Fibroblast of pulmonary artery (primary cell): Measurements from ENCODE around the gene PPM1F.

Source experiments
- DNase-seq: peaks from one replicate; pipeline ENCODE4 v3.0.0-alpha.2; 2010; ENCODE audit warnings: low read depth
- H3K4me3 ChIP-seq: replicated peaks from 2 replicates; pipeline ENCODE4 v1.5.1; 2011; ENCODE audit warnings: low read depth, mild to moderate bottlenecking, control low read depth, low read length, moderate library complexity
- TF ChIP-seq, protein P1 (sequence below): IDR thresholded peaks from 2 replicates; pipeline ENCODE4 v1.5.1; 2011; ENCODE audit warnings: mild to moderate bottlenecking, control low read depth, low read length, inconsistent platforms; ENCODE audit errors: missing control alignments

Gene PPM1F

DNA sequence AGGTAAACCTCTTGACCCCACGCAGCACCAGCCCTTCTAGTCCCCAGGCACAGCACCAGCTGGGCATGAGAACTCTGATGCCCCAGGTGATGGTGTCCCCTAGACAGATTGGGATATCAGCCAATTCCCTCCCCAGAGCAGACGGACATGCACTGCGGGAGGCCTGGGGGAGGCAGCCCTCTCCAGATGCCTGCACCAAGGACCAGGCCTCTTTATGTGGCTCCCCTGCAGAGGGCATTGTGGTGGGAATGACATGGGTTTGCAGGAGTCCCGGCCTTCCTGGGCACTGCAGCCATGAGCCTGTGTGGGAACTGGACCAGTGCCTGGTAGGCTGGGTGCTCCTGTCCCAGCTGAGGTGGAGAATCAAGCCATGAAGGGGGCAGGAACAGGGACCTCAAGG, 25.9 kb downstream of the PPM1F start:
- TF ChIP-seq, protein P1, sequence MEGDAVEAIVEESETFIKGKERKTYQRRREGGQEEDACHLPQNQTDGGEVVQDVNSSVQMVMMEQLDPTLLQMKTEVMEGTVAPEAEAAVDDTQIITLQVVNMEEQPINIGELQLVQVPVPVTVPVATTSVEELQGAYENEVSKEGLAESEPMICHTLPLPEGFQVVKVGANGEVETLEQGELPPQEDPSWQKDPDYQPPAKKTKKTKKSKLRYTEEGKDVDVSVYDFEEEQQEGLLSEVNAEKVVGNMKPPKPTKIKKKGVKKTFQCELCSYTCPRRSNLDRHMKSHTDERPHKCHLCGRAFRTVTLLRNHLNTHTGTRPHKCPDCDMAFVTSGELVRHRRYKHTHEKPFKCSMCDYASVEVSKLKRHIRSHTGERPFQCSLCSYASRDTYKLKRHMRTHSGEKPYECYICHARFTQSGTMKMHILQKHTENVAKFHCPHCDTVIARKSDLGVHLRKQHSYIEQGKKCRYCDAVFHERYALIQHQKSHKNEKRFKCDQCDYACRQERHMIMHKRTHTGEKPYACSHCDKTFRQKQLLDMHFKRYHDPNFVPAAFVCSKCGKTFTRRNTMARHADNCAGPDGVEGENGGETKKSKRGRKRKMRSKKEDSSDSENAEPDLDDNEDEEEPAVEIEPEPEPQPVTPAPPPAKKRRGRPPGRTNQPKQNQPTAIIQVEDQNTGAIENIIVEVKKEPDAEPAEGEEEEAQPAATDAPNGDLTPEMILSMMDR, result no peak
- H3K4me3 ChIP-seq, result no peak overlapping the region
- DNase-seq, result no peak

DNA sequence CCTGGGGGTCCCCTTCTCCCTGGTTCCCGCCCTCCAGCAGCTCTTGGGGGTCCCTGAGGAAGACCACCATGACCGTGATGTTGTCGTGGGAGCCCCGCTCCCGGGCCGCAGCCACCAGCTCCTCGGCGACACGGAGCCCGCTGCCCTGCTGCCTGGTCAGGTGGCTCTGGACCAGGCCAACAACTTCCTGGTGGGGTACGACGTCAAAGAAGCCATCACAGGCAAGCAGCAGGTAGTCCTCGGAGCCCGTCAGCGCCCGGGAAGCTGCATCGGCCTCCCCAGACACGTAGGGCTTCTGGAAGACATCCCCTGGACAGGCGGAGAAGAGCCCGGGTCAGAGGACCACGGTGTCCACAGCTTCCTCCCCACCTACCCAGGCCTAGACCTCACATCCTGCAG, 29.5 kb downstream of the PPM1F start:
- TF ChIP-seq, protein P1, result no peak
- H3K4me3 ChIP-seq, result no peak overlapping the region
- no peak for DNase-seq

DNA sequence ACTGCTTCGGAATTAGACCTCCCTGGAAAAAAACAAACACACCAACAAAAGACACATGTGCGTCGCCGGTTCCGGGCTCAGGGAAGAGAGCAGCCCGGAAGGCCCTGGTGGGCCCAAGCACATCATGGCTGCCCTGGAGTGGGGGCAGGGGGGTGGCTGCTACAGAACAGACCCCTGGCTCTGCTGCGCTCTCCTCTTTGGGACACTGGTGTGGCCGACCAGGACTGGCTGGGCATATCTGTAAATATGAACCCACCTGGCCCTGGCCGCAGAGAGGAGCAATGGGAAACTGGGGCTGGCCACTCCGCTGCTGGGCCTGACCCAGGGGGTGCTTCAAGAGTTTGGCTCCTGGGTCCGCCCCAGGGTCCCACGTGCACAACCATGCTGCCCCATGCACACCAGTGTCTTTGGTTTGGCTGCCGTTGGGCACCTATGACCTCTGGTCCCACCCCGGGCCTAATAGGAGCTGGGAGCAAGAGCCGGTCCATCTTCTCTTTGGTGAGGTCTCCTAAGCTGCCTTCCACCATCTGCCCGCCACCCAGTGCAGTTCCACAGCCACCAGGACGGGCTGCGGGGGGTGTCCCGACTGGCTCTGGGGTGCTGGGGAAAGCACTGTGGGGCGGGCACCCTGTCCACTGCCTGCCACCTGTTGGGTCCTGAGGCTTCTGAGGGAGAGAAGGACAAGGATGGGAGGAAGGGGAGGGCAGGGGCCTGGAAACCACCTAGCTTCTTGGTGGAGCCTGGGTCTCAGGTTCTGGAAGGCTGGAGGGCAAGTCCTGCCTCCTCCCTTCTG, 30.1 kb downstream of the PPM1F start:
- TF ChIP-seq, protein P1, result no peak
- H3K4me3 ChIP-seq, result no peak overlapping the region
- no peak for DNase-seq

DNA sequence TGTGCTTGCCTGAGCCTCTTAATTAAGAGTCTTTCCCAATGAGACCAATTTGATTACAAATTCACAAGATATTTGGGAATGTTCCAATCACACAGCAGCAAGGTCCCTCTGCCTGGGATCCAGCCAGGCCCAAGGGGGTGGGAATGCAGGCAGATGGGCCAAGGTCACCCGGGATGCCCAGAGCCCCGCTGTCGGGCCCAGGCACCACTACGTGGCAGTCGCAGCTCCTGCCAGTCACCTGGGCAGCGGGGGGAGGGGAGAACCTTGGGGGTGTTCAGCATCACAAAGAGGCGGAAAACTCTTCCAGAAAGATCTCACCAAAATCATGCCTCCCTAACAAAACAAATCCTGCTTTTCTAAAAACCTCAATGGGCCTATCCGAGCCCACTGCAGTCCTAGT, 30.9 kb downstream of the PPM1F start:
- no peak for DNase-seq
- H3K4me3 ChIP-seq, result no peak overlapping the region
- TF ChIP-seq, protein P1, result no peak

DNA sequence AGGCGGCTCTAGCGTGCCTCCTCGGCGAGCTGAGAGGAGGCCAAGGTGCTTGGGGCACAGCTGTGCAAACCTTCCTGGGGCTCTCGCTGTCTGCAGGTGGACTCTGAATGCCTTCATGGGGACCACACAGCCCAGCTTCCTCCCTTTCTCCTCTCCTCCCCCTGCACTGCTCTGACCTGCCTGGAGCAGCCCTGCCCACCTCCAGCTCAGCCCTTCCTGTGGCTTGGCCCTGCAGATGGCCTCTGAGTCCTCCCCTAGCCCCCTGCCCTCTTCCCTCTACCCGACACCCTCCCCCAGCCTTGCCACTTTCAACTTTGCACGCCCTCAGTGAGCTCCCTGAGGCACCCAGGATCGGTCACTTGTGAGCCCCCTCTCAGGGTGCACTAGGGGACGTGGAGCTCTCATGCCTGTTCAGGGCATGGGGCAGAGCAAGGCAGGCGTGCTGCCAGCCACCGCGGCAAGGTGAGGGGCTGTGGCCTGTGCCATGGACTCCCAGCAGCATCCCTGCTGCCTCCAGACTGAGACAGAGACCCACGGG, 31.4 kb downstream of the PPM1F start:
- DNase-seq, result no peak
- TF ChIP-seq, protein P1, result no peak
- no peak overlapping the region for H3K4me3 ChIP-seq

DNA sequence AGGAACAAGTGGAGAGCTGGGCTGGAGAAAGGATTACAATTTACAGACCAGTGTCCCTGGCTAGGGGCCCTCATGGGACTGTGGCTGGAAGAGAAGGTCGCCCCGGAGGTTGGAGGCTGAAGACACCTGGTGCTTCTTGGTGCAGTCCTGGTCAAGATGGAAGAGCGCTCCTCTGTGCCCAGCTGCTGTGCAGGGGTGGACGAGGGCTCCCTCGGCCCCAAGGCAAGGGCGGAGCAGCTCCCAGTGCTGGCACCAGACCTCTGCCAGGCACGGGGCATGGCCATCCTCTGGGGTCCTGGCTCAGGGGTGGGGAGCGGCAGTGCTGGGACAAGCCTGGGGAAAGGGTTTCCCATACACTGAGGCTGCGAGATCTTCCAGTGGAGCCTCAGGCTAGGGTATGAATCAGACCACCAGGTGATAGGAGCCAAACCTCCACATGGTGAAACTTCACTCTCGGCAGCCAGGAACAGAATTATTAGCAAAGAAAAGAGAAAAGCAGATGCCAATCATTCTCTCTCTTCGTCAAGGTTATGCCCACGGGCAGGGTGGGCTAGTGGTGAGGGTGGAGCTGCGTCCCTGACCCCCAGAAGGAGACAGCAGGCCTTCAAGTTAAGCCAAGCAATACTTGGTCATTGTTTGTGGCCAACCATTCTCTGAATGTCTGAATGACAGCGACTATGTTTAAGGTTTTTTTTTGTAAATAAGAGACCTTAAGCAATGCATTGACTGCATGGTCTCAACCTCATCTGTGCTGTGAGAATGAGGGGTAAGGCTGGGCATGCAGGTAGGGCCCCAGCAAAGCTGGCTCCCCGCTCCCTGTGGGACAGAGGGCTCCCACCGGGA, 32.1 kb downstream of the PPM1F start:
- no peak overlapping the region for H3K4me3 ChIP-seq
- no peak for DNase-seq
- TF ChIP-seq, protein P1, result no peak
